ENCODE data around the gene UBL7.

UBL7 gene

DNA sequence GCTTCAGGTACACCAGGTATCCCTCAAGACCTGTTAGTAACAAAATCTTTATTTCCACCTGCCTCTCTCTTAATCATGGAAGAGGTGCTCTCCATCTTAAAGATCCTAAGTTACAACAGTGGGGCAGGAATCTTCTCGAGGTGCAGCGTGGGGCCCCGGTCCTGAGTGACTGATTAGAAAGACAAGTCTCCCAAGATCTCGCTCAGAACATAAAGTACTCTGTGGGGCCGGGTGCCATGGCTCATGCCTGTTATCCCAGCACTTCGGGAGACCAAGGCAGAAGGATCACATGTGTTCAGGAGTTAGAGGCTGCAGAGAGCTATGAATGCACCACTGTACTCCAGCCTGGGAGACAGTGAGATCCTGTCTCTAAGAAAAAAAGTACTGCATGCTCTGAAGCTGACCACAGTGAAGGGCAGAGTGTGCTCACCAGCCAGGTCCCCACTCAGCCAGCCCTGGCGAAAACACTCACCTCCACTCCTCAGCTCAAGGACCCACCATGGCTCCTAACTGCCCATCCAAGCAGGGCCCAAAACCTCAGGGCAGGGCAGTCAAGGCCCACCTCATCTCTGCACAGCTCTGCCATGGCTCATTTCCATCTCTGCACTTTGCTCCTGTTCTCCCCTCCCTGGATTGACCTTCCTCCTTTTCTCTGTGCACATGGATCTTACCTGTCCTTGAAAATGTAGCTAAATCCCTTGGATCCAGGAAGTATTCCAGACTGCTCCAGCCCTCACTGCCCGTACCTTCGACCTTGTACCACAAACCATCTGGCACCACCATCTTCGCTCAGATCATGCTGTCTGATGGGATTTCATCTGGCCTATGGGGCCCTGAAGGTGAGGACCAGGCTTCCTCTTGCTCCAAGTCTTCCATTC lies 34.3 kb downstream of the UBL7 start:
- DNase-seq (ENCODE audit: low read depth in 2 of 2), result no peak
- no peak overlapping the region for H3K4me3 ChIP-seq (replicated peaks in 1 of 2; ENCODE audit: low read depth in 2 of 2, low read length in 2 of 2)
- TF ChIP-seq, protein P1, sequence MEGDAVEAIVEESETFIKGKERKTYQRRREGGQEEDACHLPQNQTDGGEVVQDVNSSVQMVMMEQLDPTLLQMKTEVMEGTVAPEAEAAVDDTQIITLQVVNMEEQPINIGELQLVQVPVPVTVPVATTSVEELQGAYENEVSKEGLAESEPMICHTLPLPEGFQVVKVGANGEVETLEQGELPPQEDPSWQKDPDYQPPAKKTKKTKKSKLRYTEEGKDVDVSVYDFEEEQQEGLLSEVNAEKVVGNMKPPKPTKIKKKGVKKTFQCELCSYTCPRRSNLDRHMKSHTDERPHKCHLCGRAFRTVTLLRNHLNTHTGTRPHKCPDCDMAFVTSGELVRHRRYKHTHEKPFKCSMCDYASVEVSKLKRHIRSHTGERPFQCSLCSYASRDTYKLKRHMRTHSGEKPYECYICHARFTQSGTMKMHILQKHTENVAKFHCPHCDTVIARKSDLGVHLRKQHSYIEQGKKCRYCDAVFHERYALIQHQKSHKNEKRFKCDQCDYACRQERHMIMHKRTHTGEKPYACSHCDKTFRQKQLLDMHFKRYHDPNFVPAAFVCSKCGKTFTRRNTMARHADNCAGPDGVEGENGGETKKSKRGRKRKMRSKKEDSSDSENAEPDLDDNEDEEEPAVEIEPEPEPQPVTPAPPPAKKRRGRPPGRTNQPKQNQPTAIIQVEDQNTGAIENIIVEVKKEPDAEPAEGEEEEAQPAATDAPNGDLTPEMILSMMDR (IDR thresholded peaks at IDR 0.05; ENCODE audit: low read depth, low read length), result no peak

DNA sequence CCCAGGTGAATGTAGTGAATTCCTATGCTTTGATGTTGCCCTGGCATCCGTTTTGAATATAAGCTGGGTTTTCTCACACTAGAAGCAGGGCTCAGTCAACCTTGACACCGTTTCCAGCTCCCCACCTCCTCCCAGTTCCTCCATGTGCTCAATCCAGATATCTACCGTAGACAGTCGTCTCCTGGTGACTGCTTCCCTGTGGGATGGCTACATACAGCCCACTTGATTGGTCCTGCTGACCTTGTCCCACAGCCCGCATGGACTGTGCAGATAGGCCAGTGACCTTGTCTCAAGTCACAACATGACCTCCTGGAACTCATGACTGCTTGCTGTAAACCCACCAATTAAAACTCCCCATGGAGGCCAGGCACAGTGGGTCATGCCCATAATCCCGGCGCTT lies 35.3 kb downstream of the UBL7 start:
- TF ChIP-seq, protein P1 (IDR thresholded peaks at IDR 0.05; ENCODE audit: low read depth, low read length), result no peak
- no peak for DNase-seq (ENCODE audit: low read depth in 2 of 2)

DNA sequence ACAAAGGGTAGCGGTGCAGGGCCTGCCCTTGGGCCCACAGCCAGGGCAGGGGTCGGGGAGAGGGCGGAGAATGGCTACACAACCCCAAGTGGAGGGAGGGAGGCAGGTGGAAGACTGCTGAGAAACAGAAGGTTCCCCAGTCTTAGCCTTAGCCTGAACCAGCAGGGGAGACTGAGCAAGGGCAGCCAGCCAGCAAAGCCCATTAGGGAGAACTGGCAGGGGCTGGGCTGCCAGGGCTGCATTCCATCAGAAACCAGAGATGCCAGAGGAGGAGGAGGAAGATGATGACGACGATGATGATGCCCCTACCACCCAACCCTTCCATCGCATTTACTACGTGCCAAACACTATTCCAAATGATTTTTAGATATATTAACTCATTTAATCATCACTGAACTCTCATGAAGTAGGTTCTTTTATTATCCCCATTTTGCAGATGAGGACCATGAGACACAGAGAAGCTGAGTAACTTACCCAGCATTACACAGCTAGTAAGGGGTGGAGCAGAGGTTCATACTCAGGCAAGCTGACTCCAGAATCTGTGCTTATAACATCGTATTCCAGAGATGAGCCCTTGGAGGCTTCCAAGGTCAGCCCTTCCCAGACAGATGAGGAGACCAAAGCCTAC lies 35.9 kb downstream of the UBL7 start:
- no peak overlapping the region for H3K4me3 ChIP-seq (replicated peaks in 1 of 2; ENCODE audit: low read depth in 2 of 2, low read length in 2 of 2)
- TF ChIP-seq, protein P1 (IDR thresholded peaks at IDR 0.05; ENCODE audit: low read depth, low read length), result no peak
- DNase-seq (ENCODE audit: low read depth in 2 of 2), result no peak

More for the DNA sequence above, 35.3 kb downstream of the UBL7 start:
- no peak overlapping the region for H3K4me3 ChIP-seq (replicated peaks in 1 of 2; ENCODE audit: low read depth in 2 of 2, low read length in 2 of 2)

DNA sequence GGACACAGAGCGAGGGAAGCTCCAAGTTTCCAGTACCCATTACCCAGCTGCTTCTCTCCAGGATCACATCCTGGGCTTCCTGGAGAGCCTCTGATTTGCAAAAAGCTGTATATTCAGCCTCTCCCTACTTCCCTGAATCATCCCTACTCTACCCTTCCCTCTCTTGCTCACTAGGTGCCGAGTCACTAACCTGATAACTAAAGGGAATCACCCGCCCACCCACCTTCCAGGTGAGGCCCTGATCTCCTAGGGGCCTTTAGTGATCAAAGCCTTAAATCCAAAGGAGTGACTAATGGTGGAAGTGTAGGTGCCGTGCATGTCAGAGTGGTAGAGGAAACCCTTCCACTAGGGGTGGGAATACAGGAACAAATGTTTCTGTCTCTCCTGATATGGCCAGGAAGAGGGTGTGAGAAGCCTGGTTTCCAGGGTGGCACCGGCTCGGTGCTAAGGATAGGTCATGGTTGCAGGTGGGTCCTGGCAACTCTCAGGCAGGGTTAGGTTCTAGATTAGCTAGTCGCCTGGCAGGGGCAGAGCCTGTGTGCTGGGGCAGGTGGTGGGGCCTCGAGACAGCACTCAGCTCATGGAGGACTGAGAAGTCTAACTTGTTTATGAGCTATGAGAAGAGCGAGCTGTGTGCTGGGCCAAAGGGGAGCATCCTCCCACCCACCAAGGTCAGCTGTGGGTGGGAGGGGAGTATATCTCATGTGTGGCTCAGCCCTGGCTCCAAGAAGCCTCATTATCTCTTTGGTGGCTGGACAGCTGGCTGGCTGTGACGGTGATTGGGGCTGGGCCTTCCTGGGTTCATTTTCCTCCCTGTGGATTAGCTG lies 37.3 kb downstream of the UBL7 start:
- no peak for DNase-seq (ENCODE audit: low read depth in 2 of 2)
- TF ChIP-seq, protein P1 (IDR thresholded peaks at IDR 0.05; ENCODE audit: low read depth, low read length), result no peak
- H3K4me3 ChIP-seq (replicated peaks in 1 of 2; ENCODE audit: low read depth in 2 of 2, low read length in 2 of 2), result no peak overlapping the region

DNA sequence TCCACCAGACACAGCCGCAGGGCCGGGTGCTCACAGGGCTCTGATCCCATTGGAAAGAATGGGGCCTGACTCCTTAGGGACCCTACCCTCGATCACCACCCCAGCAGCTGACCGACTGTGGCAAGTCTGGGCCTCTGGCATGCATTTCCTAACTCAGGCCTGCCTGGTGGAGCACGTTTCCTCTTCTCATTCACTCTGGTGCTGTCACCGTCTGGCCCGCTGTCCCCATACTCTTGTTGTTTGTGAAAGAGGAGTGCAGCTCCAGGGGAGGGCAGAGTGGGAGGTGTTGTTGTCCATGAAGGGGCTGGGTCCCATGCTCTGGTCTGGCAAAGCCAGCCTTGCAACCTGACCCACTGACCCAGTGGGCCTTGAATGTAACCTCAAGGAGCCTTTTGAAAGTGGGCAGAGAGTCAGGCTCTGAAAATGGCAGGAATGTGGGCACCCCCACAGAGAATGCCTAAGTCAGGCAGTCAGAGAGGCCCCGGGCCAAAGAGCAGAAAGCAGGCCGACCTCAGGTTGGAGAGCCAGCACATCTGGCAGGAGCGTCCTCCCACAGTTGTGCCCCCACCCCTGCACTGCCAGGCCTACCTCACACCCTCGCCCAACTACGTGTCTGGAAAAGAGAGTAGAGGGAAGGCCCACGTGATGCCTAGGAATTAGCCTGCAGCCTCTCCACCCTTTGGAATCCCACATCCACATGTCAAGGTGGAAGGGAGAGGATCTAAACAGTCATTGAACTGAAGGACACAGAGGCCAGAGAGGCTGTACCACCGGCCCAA lies 38.1 kb downstream of the UBL7 start:
- TF ChIP-seq, protein P1 (IDR thresholded peaks at IDR 0.05; ENCODE audit: low read depth, low read length), result no peak
- peak; percentile 65 to 75 for DNase-seq (ENCODE audit: low read depth in 2 of 2)
- H3K4me3 ChIP-seq (replicated peaks in 1 of 2; ENCODE audit: low read depth in 2 of 2, low read length in 2 of 2), result no peak overlapping the region

DNA sequence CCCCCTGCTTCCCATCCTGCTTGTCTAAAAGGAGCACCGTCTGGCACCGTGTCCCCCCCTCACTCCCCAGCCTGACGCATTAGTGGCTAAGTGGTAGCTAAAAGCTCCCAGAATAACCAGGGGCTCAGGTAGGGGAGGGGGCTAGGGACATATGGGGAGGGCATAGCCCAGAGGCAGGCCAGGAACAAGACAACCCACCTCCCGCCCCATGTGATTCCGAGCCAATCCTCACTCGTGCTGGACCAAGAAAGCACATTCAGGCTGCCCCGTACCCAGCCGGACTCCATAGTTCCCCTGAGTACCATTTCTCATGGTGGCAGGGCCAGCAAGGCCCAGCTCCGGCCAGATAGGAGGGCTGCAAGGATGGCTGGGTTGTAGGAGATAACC lies 38.7 kb downstream of the UBL7 start:
- TF ChIP-seq, protein P1 (IDR thresholded peaks at IDR 0.05; ENCODE audit: low read depth, low read length), result no peak
- H3K4me3 ChIP-seq (replicated peaks in 1 of 2; ENCODE audit: low read depth in 2 of 2, low read length in 2 of 2), result no peak overlapping the region
- no peak for DNase-seq (ENCODE audit: low read depth in 2 of 2)
